Measurements from ENCODE around the gene ACOT2.

ACOT2 gene

DNA sequence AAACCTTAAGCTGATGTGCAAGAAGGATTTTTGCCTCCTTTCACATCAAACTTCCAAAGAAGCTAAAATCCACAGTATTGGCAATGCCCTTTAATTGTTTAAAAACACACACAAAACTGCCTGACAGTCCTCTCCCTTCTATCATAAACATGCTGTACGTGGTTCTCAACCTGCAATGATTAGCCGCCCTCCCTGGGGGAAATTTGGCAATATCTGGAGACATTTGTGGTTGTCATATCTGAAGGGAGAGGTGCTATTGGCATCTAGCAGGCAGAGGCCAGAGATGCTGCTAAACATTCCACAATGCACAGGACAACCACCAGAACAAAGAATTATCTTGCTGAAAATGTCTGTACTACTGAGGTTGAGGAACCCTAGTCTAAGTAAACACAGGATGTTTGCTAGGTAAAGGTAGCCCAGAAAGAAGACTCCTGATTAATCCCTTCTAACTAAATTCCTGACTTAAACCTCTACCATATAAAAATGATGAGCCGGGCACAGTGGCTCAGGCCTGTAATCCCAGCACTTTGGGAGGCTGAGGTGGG lies 44.5 kb downstream of the ACOT2 start:
- DNase-seq (ENCODE audit: low read depth), result no peak

DNA sequence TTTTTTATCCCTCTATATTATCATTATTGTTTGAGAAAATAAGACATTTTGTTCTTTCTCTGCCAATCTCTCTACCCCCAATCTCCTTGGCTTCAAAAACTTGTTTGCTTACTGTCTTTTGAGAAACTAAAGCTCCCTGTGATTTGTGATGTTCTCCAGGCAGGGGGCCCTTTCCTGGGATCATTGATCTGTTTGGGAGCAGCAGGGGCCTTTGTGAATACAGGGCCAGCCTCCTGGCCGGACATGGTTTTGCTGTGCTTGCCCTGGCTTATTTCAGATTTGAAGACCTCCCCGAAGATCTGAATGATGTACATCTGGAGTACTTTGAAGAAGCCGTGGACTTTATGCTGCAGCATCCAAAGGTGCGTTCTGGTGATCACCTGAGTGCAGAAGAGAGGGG lies 47.8 kb downstream of the ACOT2 start:
- no peak for DNase-seq (ENCODE audit: low read depth)

DNA sequence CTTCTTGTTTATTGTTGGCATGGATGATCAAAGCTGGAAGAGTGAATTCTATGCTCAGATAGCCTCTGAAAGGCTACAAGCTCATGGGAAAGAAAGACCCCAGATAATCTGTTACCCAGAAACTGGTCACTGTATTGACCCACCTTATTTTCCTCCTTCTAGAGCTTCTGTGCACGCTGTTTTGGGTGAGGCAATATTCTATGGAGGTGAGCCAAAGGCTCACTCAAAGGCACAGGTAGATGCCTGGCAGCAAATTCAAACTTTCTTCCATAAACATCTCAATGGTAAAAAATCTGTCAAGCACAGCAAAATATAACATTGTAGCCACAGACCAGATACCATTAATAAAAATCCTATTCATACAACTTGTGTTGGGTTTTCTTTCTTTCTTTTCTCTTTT lies 50.5 kb downstream of the ACOT2 start:
- no peak for DNase-seq (ENCODE audit: low read depth)

DNA sequence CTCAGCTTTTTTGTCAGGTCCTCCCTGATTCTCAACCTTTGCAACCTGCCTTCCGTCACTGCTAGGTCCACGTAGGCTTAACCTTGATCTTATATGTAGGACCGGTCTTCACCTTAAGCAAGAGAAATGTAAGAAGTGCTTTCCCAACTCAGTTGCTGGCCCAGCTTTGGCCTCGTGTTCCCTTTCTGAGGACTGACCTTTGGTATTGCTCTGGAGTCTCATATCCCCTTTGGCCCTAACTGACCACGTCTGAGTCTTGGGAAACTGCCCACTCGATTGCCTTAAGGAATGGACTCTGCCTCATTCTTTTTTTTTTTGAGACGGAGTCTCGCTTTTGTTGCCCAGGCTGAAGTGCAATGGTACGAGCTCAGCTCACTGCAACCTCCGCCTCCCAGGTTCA lies 51.3 kb downstream of the ACOT2 start:
- no peak for DNase-seq (ENCODE audit: low read depth)

DNA sequence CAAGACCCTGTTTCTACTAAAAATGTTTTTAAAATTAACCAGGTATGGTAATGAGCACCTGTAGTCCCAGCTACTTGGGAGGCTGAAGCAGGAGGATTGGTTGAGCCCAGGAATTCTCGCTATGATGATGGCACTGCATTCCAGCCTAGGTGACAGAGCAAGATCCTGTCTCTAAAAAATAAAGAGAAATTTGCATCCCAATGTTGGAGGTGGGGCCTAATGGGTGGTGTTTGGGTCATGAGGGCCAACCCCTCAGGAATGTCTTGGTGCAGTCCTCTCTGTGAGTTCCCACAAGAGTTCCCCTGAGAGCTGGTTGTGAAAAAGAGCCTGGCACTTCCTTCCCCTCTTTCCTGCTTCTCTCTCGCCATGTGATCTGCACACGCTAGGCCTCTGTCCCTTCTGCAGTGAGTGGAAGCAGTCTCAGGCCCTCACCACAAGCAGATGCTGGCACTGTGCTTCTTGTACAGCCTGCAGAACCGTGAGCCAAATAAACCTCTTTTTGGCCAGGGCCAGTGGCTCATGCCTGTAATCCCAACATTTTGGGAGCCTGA lies 54.6 kb downstream of the ACOT2 start:
- DNase-seq (ENCODE audit: low read depth), result no peak
